GM18951 (cell line): ENCODE measurements around the gene RBPMS2.
"Not testable (repeated sequence)": the region's sequence is repeated elsewhere in the genome, so short reads cannot be mapped to it uniquely, and the experiment has no call there.

Source experiments
- POLR2A ChIP-seq: IDR thresholded peaks from 4 replicates; pipeline ENCODE4 v1.6.1; 2011; ENCODE audit warnings: mild to moderate bottlenecking; ENCODE audit not compliant: insufficient read length, insufficient read depth; ENCODE audit errors: extremely low read depth
- in situ Hi-C: fragments of 300-500 bp; cut with MboI; formaldehyde crosslinking; loops from one replicate; pipeline ENCODE4 v1.12.0; 2022; ENCODE audit warnings: low sequenced_read_pairs, mixed read lengths, inconsistent platforms; ENCODE audit not compliant: unreplicated experiment

The RBPMS2 gene

GRCh38 chr15:64775551-64776401 lies at the start of gene RBPMS2:
Gene RBPMS2, minus strand, starts transcription at chr15:64775589. Its CDS starts 270 bp downstream, at chr15:64775319.
- TF ChIP-seq POLR2A = no peak
- in situ Hi-C loops = no loop called here

GRCh38 chr15:64824929-64825430 lies 49.6 kb upstream of the RBPMS2 start:
- no peak for TF ChIP-seq POLR2A
- in situ Hi-C loops = no loop called here

- in situ Hi-C loops = no loop called here
- TF ChIP-seq POLR2A = no peak
Observed at GRCh38 chr15:64816452-64816851, 41.1 kb upstream of the RBPMS2 start.

GRCh38 chr15:64814965-64815364 lies 39.6 kb upstream of the RBPMS2 start:
- in situ Hi-C loops = not testable (repeated sequence)

GRCh38 chr15:64814283-64814682 lies 38.9 kb upstream of the RBPMS2 start:
- in situ Hi-C loops = not testable (repeated sequence)

GRCh38 chr15:64813075-64813474 lies 37.7 kb upstream of the RBPMS2 start:
- in situ Hi-C loops = no loop called here
- TF ChIP-seq POLR2A = no peak

- in situ Hi-C loops = no loop called here
Observed at GRCh38 chr15:64810497-64811326, 35.3 kb upstream of the RBPMS2 start.

GRCh38 chr15:64809649-64810496 lies 34.5 kb upstream of the RBPMS2 start:
- in situ Hi-C loops = loop anchor here (10.0 kb wide), 1 partner anchor 65 kb away; no protein-coding TSS in a partner anchor
- no peak for TF ChIP-seq POLR2A

More at GRCh38 chr15:64810497-64811326, 35.3 kb upstream of the RBPMS2 start:
- no peak for TF ChIP-seq POLR2A

- no peak for TF ChIP-seq POLR2A
- in situ Hi-C loops = loop anchor here (10.0 kb wide), 1 partner anchor 64 kb away; no protein-coding TSS in a partner anchor
Observed at GRCh38 chr15:64808785-64809453, 33.5 kb upstream of the RBPMS2 start.

GRCh38 chr15:64807751-64808222 lies 32.4 kb upstream of the RBPMS2 start:
- in situ Hi-C loops = loop anchor here (10.0 kb wide), 1 partner anchor 63 kb away; no protein-coding TSS in a partner anchor
- TF ChIP-seq POLR2A = no peak

- TF ChIP-seq POLR2A = no peak
- in situ Hi-C loops = loop anchor here (10.0 kb wide), 1 partner anchor 62 kb away; no protein-coding TSS in a partner anchor
Observed at GRCh38 chr15:64807051-64807749, 31.8 kb upstream of the RBPMS2 start.

GRCh38 chr15:64806509-64806908 lies 31.1 kb upstream of the RBPMS2 start:
- TF ChIP-seq POLR2A = no peak
- in situ Hi-C loops = loop anchor here (10.0 kb wide), 1 partner anchor 62 kb away; no protein-coding TSS in a partner anchor
